ENCODE measurements around the gene MAPKAP1. TPM values are rescaled to one million over a fixed set of nuclear protein-coding genes. Genes with fewer than 3 reads are reported as not detected.

MAPKAP1 gene
- total RNA-seq, 2 experiments from 2014 or later, result 54.8 to 57.4 TPM

- intact Hi-C loops (cut with micrococcal nuclease), result no loop called here
- CTCF ChIA-PET, result no interaction called here
- DNase-seq, result no peak
- H3K4me1 Mint-ChIP-seq (ENCODE audit: low read depth), result no peaks in the 10 kb centered on the region
- H3K9me3 Mint-ChIP-seq, result no peaks in the 10 kb centered on the region
- H3K27me3 Mint-ChIP-seq (ENCODE audit: low read depth), result no peaks in the 10 kb centered on the region
- H3K4me3 Mint-ChIP-seq, result no peak overlapping the region
- no peak overlapping the region for H3K27ac Mint-ChIP-seq
- peaks cover 4% of the 10 kb centered on the region for H3K36me3 Mint-ChIP-seq (ENCODE audit: low read depth)
These were observed 157.5 kb downstream of the MAPKAP1 start for GRCh38 chr9:125549465-125549871.

GRCh38 chr9:125549039-125549438, 158.0 kb downstream of the MAPKAP1 start:
- intact Hi-C loops (cut with micrococcal nuclease), result no loop called here
- H3K36me3 Mint-ChIP-seq (ENCODE audit: low read depth), result peaks cover under 1% of the 10 kb centered on the region
- no peak overlapping the region for H3K27ac Mint-ChIP-seq
- H3K9me3 Mint-ChIP-seq, result no peaks in the 10 kb centered on the region
- no peaks in the 10 kb centered on the region for H3K27me3 Mint-ChIP-seq (ENCODE audit: low read depth)
- H3K4me3 Mint-ChIP-seq, result no peak overlapping the region
- no peak for DNase-seq
- H3K4me1 Mint-ChIP-seq (ENCODE audit: low read depth), result no peaks in the 10 kb centered on the region
- CTCF ChIA-PET, result no interaction called here

GRCh38 chr9:125548141-125548540, 158.9 kb downstream of the MAPKAP1 start:
- CTCF ChIA-PET, result interaction anchor here (1.1 kb wide), 1 partner anchor 10 kb away, joined by 3 read pairs; no protein-coding TSS in a partner anchor
- no peaks in the 10 kb centered on the region for H3K4me1 Mint-ChIP-seq (ENCODE audit: low read depth)
- no peak for DNase-seq
- intact Hi-C loops (cut with micrococcal nuclease), result no loop called here
- H3K4me3 Mint-ChIP-seq, result no peak overlapping the region
- H3K27ac Mint-ChIP-seq, result no peak overlapping the region
- no peaks in the 10 kb centered on the region for H3K27me3 Mint-ChIP-seq (ENCODE audit: low read depth)
- no peaks in the 10 kb centered on the region for H3K9me3 Mint-ChIP-seq
- no peaks in the 10 kb centered on the region for H3K36me3 Mint-ChIP-seq (ENCODE audit: low read depth)

DNA sequence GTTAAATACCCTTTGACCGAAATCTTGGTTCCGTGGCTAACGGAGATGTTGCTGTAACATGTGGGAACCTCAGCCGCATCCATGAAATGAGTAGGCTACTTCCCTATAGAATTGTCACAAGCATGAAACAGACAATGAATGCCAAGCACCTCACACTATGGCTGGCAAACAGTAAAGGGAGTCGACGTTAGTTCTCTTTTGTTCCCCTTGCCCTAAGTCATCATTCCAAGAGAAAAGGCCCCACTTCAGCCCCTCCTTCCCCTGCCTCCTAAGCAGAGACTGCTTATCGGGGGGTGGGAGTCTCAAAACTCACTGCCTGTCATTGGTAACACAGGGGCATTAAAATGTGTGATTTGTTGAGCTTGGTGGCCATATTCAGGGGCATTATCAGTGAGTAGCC, 159.6 kb downstream of the MAPKAP1 start:
- Mint-ChIP-seq H3K9me3 (no peaks in the 10 kb centered on the region), H3K36me3 (ENCODE audit: low read depth) (no peaks in the 10 kb centered on the region), H3K4me1 (ENCODE audit: low read depth) (no peaks in the 10 kb centered on the region), H3K27me3 (ENCODE audit: low read depth) (no peaks in the 10 kb centered on the region), H3K4me3 (no peak overlapping the region), H3K27ac (no peak overlapping the region)
- CTCF ChIA-PET, result interaction anchor here (1.1 kb wide), 1 partner anchor 11 kb away, joined by 3 read pairs; no protein-coding TSS in a partner anchor
- intact Hi-C loops (cut with micrococcal nuclease), result no loop called here
- no peak for DNase-seq

DNA sequence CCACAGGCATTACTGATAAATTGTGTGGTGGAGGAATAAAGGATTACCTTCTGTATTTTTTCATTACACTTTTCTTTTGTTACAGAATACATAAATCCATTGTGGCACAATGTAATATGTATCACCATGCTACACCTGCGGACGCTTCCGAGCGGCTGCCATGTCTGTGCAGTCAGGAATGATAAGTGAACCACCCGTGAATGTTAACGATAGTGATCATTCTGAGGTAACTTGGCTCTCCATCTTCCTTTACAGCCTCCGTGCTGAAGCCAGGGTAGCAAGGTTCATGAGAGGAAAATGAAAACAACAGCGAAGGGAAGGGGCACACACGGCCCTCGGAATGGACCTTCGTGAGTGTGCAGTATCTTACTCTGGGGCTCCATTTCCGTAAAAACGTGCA, 161.2 kb downstream of the MAPKAP1 start:
- no peaks in the 10 kb centered on the region for H3K9me3 Mint-ChIP-seq
- intact Hi-C loops (cut with micrococcal nuclease), result no loop called here
- H3K27ac Mint-ChIP-seq, result no peak overlapping the region
- no peak overlapping the region for H3K4me3 Mint-ChIP-seq
- no peaks in the 10 kb centered on the region for H3K27me3 Mint-ChIP-seq (ENCODE audit: low read depth)
- no peak for DNase-seq
- peaks cover 9% of the 10 kb centered on the region for H3K36me3 Mint-ChIP-seq (ENCODE audit: low read depth)
- H3K4me1 Mint-ChIP-seq (ENCODE audit: low read depth), result peaks cover 2% of the 10 kb centered on the region
- CTCF ChIA-PET, result interaction anchor here (0.7 kb wide), 1 partner anchor 39 kb away, joined by 3 read pairs; no protein-coding TSS in a partner anchor

DNA sequence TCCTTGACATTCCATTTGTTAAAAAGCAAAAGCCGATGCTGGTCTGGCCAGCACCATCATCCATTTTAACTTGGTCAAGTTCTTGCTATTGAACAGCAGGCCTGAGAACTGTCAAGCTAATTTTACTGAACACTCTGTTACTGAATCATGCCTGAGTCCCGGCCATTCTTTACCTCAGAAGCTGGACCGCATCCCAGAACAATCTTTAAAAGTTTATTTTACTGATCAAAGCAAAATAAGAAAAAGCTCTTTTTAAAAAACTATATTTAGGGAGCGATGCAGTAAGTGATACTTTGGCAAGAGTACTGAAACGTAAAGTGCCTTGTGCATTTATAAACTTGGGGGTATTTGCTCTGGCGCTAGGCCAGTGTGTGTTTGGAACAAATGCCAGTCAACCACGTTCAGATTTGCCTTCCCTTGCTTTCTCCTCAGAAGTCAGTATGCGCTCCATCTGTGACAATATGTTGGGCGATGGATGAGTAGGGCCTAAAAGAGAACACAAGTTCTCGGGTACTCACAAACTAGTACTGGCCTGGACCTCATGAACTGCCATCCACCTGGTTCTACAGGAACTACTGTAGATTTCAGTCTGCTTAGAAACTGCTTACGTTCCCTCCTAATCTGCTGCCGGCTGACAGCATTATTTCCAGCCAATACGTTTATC, 161.9 kb downstream of the MAPKAP1 start:
- intact Hi-C loops (cut with micrococcal nuclease), result no loop called here
- no peaks in the 10 kb centered on the region for H3K9me3 Mint-ChIP-seq
- no peak overlapping the region for H3K27ac Mint-ChIP-seq
- no peaks in the 10 kb centered on the region for H3K27me3 Mint-ChIP-seq (ENCODE audit: low read depth)
- CTCF ChIA-PET, result interaction anchor here (0.5 to 1.4 kb wide), 3 partner anchors 14 to 770 kb away, joined by 3 read pairs; no protein-coding TSS in a partner anchor
- no peak for DNase-seq
- H3K4me1 Mint-ChIP-seq (ENCODE audit: low read depth), result peaks cover 4% of the 10 kb centered on the region
- peaks cover 9% of the 10 kb centered on the region for H3K36me3 Mint-ChIP-seq (ENCODE audit: low read depth)
- H3K4me3 Mint-ChIP-seq, result no peak overlapping the region

GRCh38 chr9:125544484-125544883, 162.5 kb downstream of the MAPKAP1 start:
- no peak for DNase-seq
- CTCF ChIA-PET, result interaction anchor here (1.4 kb wide), 1 partner anchor 14 kb away, joined by 3 read pairs; no protein-coding TSS in a partner anchor
- Mint-ChIP-seq H3K36me3 (ENCODE audit: low read depth) (peaks cover 9% of the 10 kb centered on the region), H3K9me3 (no peaks in the 10 kb centered on the region), H3K4me3 (no peak overlapping the region), H3K27me3 (ENCODE audit: low read depth) (no peaks in the 10 kb centered on the region), H3K27ac (no peak overlapping the region), H3K4me1 (ENCODE audit: low read depth) (peaks cover 4% of the 10 kb centered on the region)
- intact Hi-C loops (cut with micrococcal nuclease), result no loop called here

DNA sequence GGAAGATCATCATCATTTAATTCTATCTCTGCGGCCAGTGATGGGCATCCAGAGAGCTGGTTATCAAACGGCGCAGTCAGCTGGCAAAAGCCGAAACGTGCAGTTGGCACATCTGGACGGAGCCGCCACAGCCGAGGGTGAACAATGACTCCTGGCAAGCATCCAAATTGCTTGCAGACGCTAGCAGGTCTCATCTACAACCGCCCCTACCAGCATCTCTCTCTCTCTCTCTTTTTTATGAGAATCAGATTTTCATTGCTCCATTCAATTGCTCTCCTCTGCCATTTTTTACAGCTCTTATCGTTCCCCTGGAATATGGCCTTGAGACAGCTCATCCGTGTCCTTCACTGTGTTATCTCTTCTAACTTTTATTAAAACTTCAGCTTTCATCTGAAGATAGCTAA, 165.2 kb downstream of the MAPKAP1 start:
- peaks cover 6% of the 10 kb centered on the region for H3K4me1 Mint-ChIP-seq (ENCODE audit: low read depth)
- no peak overlapping the region for H3K4me3 Mint-ChIP-seq
- peaks cover 10% of the 10 kb centered on the region for H3K36me3 Mint-ChIP-seq (ENCODE audit: low read depth)
- no peak for DNase-seq
- no peaks in the 10 kb centered on the region for H3K9me3 Mint-ChIP-seq
- H3K27ac Mint-ChIP-seq, result no peak overlapping the region
- no peaks in the 10 kb centered on the region for H3K27me3 Mint-ChIP-seq (ENCODE audit: low read depth)
- CTCF ChIA-PET, result interaction anchor here (0.8 to 2.0 kb wide), 4 partner anchors 12 to 20 kb away, joined by 3 to 8 read pairs (median 4); no protein-coding TSS in a partner anchor
- intact Hi-C loops (cut with micrococcal nuclease), result no loop called here

DNA sequence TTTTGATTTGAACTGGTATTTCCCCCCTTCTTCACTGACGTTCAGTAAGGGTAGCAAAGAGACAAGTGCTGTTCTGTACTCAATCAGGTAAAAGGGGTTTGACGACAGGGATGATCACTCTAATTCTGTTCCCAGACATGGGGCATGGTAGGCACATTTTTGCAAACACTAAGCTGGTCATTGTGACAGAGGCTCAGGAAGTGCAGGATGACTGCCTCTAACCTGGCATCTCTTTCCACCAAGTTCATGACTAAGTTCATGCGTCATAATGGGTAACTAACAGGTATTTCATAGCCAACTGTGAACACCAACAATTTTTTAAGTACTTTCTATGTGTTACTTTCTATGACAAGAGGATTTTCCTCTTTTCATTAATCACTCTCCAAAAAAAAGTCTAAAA, 166.5 kb downstream of the MAPKAP1 start:
- intact Hi-C loops (cut with micrococcal nuclease), result no loop called here
- CTCF ChIA-PET, result interaction anchor here (2.0 kb wide), 1 partner anchor 18 kb away, joined by 5 read pairs; no protein-coding TSS in a partner anchor
- no peaks in the 10 kb centered on the region for H3K9me3 Mint-ChIP-seq
- H3K4me1 Mint-ChIP-seq (ENCODE audit: low read depth), result peaks cover 6% of the 10 kb centered on the region
- no peak overlapping the region for H3K4me3 Mint-ChIP-seq
- H3K27ac Mint-ChIP-seq, result no peak overlapping the region
- no peak for DNase-seq
- H3K27me3 Mint-ChIP-seq (ENCODE audit: low read depth), result no peaks in the 10 kb centered on the region
- peaks cover 10% of the 10 kb centered on the region for H3K36me3 Mint-ChIP-seq (ENCODE audit: low read depth)

- no peak for DNase-seq
- H3K4me1 Mint-ChIP-seq (ENCODE audit: low read depth), result peaks cover 6% of the 10 kb centered on the region
- H3K4me3 Mint-ChIP-seq, result no peak overlapping the region
- no peaks in the 10 kb centered on the region for H3K9me3 Mint-ChIP-seq
- peaks cover 10% of the 10 kb centered on the region for H3K36me3 Mint-ChIP-seq (ENCODE audit: low read depth)
- no peak overlapping the region for H3K27ac Mint-ChIP-seq
- no peaks in the 10 kb centered on the region for H3K27me3 Mint-ChIP-seq (ENCODE audit: low read depth)
- intact Hi-C loops (cut with micrococcal nuclease), result no loop called here
- CTCF ChIA-PET, result interaction anchor here (0.7 kb wide), 1 partner anchor 9 kb away, joined by 3 read pairs; no protein-coding TSS in a partner anchor
These were observed 168.9 kb downstream of the MAPKAP1 start for GRCh38 chr9:125538092-125538473.

DNA sequence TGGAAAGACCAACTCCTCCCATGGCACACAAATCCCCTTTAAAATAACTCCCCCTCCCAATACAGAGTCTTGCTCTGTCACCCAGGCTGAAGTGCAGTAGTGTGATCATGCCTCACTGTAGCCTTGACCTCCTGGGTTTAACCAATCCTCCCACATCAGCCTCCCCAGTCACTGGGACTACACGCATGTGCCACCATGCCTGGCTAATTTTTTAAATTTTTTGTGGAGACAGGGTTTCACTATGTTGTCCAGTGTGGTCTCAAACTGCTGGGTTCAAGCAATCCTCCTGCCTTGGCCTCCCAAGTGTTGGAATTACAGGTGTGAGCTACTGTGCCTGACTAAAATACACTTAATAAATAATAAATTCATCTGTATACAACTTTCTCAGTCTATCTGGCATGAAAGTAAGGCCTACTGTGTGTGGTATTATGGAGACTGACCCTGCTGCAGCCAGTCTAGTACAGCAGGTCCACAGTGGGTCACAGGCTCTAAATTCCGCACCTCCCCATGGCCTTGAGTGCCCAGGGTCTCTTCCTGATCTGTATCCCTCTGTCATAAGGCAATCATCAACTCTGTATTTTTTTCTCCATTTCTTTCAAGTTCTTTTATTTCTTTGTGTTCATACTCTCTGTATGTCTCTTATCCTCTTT, 169.4 kb downstream of the MAPKAP1 start:
- CTCF ChIA-PET, result no interaction called here
- intact Hi-C loops (cut with micrococcal nuclease), result no loop called here
- H3K27ac Mint-ChIP-seq, result no peak overlapping the region
- no peaks in the 10 kb centered on the region for H3K27me3 Mint-ChIP-seq (ENCODE audit: low read depth)
- no peak for DNase-seq
- peaks cover 10% of the 10 kb centered on the region for H3K36me3 Mint-ChIP-seq (ENCODE audit: low read depth)
- H3K4me1 Mint-ChIP-seq (ENCODE audit: low read depth), result peaks cover 6% of the 10 kb centered on the region
- no peak overlapping the region for H3K4me3 Mint-ChIP-seq
- no peaks in the 10 kb centered on the region for H3K9me3 Mint-ChIP-seq

DNA sequence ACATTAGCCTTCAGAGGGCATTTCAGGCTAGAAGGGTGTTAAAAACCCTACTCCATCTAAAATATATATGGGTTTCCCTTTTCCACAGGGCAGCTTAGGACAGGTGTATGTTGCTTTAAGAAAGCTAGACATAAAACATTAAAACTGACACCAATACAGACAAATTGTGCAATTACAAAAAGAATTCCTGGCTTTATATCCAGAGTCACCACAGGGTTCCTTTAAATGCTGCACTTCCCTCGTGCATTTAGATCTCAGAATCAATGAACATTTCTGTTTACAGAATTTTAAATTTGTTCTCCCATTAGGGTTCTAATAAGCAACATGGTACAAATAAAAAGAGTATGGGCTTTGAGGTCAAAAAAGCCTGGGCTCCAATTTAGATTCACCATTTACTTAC, 170.2 kb downstream of the MAPKAP1 start:
- Mint-ChIP-seq H3K27me3 (ENCODE audit: low read depth) (no peaks in the 10 kb centered on the region), H3K4me1 (ENCODE audit: low read depth) (peaks cover 6% of the 10 kb centered on the region), H3K27ac (no peak overlapping the region), H3K4me3 (no peak overlapping the region), H3K36me3 (ENCODE audit: low read depth) (peaks cover 8% of the 10 kb centered on the region), H3K9me3 (no peaks in the 10 kb centered on the region)
- DNase-seq, result no peak
- CTCF ChIA-PET, result no interaction called here
- intact Hi-C loops (cut with micrococcal nuclease), result no loop called here

Measured in activated naive CD4-positive, alpha-beta T cell treated with anti-CD3 and anti-CD28 coated beads for 36 hours (primary cell).